TTC549 (cell line): ENCODE results near the gene FHIT.
"Not testable (repeated sequence)": the region's sequence is repeated elsewhere in the genome, so short reads cannot be mapped to it uniquely, and the experiment has no call there.

Experiments used
- FAIRE-seq: peaks from 2 replicates; lab custom pipeline; 2012; peaks lifted over from hg19 to GRCh38; lab: Jason Lieb, UNC

Gene FHIT

DNA sequence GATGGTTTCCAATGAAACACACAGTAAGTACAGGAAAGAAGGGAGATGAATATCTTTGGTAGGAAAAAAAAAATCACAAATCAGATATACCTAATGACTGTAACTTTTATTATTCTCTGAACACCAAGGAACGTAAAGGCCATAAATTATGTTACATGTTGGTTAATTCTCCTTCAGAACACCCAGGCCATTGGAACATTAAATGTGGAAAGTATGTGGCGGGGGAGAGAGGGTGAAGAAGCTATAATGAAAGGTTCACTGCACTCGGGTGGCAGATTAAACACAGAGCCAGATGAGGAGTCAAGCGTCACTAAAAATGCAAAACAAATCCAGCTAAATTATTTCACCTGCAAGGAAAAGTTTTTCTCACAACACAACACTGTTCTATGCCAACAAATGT lies 193.8 kb downstream of the FHIT start:
- no peak for FAIRE-seq

DNA sequence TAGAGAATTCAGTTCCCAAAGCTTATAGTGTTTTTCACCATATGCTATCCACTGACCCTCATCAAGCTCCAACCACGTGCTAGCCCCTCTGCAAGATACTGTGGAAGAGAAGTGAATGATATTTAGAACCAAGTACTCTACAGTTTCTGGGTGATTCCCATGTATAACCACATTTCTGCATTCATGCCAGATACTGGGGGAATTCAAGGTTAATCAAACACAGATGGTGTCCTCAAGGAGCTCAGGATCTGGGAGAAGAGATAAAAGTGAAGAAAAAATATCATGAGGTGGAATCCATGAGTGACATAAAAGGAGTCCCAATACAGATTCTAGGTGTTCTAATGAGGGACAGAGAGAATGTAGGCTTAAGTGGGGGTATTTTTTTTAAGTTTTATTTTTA lies 195.8 kb downstream of the FHIT start:
- no peak for FAIRE-seq

DNA sequence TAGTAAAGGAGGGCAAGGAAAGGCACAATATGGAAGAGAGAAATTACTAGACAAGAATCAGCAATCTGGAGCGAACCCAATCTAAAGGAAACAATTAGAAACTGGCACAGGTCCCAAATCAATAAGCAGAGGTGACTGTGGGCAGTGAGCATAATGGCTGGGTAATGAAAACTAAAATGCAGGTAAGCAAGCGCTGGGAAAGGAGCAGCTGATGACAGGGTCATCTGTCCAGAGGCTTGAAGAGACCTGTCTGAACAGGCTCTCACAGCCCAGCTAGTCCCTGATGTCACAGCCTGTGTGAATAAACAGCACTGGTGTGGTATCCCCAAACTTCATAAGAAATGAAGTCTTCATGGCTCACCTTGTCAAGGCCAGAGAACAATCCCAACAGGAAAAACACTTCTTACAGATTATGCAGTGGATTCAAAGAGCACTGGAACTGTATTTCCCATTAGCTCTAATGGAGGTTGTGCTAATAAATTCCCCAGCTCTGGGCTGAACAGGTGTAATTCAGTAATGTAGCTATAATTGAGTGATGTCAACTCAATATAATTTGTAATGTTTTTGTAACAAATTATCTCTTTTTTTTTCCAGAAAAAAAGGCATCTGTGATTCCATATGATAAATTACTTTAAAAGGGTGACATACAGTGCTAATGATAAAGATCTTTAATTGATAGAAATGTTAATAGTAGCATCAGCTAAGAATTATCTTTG lies 197.3 kb downstream of the FHIT start:
- no peak for FAIRE-seq

DNA sequence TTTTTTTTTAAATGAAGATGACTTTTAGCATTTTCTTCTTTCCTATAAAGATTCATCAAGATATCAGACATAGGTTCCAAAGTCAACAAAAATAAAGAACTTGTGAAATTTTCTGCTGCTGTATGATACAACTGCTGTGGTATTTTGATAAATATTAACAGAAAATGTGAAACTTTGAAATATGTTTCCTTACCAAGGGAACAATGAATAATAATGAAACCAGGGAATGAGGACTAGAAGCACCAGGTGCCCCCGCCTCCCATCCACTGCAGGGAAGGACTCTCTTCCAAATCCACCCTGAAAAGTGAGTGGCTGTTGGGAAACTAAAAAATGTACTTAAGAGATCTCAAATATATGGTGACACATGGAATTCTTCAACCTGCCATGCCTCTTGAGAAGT lies 198.4 kb downstream of the FHIT start:
- no peak for FAIRE-seq

DNA sequence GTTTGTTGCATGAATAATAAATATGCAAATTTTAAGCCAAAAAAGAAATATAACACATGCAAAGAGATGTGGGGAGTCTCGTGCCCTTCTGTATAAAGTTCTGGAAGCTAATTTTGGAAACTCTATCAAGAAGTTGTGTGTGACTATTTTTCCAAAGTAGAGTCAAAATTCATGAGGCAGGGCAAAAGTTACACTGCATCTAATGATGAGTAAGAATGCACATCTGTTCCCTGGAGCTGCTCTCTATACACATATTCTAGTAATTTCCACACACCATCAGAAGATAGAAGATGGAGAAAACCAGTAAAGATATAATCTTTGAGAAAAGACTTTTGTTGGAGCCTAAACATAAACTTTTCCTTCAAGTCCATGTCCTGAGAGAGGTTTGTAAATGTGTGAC lies 199.6 kb downstream of the FHIT start:
- no peak for FAIRE-seq

DNA sequence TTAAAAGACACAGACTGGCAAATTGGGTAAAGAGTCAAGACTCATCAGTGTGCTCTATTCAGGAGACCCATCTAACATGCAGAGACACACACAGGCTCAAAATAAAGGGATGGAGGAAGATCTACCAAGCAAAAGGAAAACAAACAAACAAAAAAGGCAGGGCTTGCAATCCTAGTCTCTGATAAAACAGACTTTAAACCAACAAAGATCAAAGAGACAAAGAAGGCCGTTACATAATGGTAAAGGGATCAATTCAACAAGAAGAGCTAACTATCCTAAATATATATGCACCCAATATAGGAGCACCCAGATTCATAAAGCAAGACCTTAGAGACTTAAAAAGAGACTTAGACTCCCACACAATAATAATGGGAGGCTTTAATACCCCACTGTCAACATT lies 206.1 kb downstream of the FHIT start:
- FAIRE-seq, result not testable (repeated sequence)

DNA sequence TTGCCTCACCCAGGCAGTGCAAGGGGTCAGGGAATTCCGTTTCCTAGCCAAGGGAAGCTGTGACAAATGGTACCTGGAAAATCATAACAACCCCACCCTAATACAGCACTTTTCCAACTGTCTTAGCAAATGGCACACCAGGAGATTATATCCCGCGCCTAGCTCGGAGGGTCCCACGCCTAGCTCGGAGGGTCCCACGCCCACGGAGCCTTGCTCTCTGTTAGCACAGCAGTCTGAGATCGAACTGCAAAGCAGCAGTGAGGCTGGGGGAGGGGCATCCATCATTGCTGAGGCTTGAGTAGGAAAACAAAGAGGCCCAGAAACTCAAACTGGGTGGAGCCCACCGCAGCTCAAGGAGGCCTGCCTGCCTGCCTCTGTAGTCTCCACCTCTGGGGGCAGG lies 208.1 kb downstream of the FHIT start:
- FAIRE-seq, result no peak

DNA sequence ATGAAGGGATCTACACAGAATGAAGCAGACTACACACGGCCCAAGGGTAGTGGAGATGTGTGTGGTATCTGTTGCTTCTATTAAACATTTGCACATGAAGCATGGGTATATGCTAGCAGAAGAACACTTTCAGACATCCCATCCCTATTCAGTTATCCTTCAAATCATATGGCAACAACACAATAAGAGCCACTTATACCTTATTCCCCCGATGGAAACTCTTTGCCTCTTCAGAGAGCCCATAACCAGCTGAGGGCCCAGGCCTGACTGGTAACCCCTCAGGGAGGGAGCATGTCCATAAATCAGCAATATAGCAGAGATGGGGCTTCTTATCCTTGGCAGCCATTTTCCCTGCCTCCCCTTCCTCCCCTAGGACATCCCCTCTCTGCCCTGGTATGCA lies 210.6 kb downstream of the FHIT start:
- no peak for FAIRE-seq

DNA sequence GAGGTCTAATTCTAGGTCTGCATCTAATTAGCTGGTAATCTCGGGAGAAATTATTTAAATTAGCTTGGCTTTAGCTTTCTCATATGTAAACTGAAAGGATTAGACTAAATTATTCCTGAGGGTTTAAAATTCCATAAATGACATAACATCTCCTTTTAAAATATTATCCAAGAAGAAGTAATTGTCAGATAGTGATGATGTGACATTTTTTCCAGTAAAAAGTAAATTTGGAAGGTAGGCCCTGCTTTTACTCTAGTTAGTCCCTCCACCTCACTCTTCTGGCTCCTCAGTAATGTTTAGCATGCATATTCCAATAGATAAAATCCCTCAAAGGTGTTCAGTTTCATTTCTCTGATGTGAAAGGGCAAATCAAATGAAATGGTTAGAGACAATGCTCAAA lies 215.7 kb downstream of the FHIT start:
- FAIRE-seq, result no peak

DNA sequence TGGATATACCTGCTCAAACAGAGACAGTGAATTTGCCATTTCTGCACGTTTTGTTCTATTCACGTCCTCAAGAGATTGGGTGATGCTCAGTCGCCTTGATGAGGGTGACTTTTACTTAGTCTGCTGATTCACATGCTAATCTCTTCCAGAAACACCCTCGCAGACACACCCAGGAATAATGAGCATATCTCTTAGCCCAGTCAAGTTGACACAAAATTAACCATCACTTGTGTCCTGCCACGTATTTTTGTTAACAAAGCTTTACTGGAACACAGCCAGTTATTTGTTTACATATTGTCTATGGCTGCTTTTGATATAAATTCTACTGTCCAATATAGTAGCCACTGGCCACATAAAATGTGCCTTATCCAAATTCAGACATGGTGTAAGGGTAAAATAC lies 218.3 kb downstream of the FHIT start:
- FAIRE-seq, result no peak

DNA sequence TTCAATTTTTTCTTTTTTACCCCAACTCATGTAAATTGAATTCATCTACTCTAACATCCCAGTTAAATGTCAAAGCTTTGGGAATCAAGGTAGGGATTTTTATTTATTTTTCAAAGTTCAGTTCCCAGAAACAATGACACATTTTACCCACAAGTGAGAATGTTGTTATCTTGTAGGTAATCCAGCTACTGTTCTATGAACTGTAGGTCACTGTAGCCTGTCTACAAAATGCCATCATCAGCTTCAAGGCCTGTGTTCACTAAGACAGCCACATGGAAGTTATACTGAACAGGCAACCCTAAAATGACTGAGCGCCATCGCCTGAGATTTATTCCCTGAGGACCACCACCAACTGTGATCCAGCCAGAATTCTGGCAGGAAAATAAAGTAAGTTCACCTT lies 219.7 kb downstream of the FHIT start:
- FAIRE-seq, result no peak

DNA sequence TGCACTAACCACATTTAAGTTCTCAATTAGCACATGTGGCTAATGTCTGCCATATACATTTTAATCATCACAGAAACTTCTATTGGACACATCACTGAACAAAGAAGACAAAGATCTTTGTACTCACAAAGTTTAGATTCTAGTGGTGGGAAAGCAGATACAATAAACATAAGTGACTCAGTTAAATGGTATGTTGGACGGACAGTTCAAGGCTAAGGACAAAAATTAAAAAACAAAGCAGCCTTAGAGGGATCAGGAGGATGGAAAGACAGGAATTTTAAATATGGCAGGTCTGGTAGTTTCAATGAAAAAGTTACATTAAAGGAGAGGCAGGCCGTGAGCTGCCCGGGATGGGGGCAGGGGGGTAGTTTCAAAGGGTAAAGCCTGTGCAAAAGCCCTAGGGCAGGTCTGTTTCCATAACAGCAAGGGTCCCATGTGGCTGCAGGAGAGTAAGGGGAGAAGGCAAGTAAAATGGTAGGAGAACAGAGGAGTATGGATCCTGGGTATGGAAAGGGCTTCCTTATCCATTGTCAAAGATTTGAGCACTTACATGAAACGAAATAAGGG lies 220.7 kb downstream of the FHIT start:
- no peak for FAIRE-seq

DNA sequence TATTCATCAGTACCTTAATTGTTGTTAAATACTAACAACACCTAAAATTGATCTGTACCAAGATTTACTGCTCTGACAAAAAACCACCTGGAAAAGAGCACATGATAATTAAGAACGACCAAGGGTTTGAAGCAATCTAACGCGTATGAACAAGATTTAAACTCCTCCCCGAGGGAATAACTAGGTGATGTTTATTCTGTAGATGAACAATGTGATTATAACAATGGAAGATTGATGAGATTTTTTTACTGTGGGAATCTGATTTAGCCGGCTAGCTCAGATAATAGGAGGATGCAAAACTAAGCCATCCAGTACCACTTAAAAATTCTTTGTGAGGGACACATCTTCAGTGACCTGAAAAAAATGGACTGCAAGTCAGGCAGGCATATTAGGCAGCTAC lies 222.1 kb downstream of the FHIT start:
- FAIRE-seq, result no peak

DNA sequence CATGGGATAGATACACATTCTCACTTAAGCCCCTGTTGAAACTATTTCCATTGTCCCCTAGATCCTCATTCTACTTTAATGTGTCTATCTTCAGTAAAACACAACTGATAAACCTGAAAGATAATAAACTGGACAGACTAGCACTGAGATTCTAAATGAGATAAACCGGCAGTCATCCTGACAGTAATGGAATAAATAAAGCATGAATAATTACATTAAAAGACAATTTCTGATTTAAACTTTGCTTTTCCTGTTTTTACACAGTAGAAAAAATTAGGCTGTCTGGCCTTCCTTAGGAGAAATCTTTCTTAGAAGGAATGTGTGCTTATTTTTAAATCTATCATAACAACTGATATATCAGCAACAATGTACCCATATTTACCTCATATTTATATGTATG lies 232.4 kb downstream of the FHIT start:
- no peak for FAIRE-seq

DNA sequence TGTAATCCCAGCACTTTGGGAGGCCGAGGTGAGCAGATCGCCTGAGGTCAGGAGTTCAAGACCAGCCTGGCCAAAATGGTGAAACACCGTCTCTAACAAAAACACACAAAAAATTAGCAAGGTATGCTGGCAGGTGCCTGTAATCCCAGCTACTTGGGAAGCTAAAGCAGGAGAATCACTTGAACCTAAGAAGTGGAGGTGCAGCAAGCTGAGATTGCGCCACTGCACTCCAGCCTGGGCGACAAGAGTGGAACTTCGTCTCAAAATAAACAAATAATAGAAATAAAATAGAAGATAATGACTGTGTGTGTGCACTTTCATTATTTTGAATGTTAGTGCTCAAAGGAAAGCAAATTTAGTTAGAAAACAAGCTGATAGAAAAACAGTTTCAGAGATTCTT lies 234.2 kb downstream of the FHIT start:
- not testable (repeated sequence) for FAIRE-seq

DNA sequence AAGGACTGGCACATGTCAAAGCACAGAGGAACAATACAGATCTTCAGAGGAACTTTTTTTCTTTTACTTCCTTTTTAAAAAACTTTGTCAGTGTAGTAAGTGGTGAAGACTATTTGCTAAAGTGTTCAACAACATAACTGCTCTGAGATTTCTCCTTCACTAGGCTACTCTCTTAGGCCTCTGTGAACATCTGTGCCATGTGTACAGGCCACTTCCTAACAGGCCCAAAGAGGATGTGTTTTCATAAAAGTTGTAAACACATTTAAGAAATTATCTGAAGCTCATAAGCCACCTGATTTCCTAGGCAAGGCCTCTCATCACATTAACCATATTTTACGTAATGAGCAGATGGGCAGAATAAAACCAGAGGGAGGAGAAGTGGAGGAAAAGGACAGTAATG lies 235.4 kb downstream of the FHIT start:
- no peak for FAIRE-seq

DNA sequence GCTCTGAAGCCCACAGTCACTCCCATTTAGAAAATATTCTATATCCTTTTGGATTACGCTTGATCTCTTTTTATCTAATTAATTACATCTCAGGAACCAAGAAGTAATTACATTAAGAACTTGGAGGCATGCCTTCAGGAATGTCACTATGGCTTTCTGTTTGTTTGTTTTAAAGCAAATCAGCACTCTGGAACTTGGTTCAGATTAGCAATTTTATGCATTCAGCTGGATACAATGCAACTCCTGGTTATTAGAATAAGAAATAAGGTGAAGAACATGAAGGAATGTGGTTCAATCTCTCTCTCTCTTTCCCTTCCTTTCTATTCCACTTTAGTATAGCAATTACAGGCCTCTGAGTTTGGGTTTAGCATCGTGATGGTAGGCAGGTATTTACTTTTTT lies 235.8 kb downstream of the FHIT start:
- FAIRE-seq, result no peak

DNA sequence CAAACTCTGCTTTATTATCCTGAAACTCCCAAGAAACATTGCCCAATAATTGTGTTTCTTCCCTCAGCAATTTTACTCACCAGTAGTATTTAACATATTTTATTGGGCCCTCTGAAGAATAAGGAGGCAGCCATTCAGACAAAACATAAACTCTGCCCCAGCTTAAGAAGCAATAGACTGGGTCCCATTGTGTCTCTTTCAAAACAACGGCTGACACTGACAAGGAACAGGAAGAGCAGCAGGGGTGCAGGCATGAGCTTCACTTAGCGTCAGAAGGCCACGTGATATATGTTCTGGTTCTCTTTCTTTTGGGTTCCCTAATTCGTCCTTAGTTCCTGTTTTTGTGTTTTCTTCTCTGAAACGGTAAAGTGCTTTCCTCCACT lies 242.3 kb downstream of the FHIT start:
- FAIRE-seq, result no peak

DNA sequence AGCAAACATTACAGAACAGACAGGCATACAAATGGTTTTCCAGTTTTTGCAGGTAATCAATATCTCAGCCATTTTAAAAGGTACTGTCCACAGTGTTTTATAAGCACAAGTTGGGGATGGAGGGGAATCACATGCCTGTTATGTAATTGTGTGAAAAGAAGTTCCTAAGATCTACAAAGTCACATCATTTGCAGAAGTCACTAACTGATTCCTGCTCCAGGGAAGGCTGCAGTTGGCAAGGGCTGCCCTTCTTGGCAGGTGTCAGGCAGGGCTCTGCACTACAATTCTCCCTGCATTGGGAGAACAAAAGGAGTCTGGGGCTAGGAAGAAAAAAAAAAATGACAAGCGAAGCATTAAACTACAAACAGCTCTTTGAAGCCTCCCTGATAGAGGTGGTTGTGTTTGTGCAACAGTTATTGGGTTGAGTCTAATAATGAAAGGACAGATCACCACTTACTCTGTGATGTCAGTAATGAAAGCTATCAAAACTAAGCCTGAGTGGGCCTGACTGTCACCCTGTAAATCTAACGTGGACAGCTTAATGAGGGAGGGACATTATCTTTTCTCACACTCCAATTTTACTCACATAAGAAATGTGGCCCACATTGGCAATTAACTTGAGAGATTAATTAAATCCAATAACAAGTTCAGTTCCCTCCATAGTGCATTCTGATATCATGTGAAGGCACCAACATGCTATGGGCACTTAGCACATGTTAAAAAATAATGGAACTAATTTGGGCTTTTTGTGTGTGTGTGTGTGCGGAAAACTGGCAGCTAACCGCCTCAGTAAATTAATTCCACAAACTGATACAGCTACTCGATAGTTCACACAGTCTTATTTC lies 242.9 kb downstream of the FHIT start:
- FAIRE-seq, result no peak

DNA sequence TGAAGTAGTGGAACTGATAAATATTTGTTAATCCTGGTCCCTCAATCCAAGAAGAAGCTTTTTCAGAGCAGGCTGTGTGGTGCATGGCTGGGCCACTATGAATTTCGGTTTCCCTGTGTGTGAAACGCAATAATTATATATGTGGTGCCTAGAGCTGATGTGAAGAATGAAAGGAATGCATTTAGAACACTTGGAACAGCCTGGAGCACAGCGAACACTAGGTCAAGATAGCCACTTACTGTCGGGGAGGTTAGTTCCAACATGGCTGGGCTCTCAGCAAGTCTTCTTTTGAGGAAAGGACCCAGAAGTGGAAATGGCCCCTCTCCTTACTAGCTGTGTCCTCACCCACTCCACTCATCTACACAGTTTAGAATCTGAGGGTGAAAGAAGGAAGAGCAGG lies 245.7 kb downstream of the FHIT start:
- no peak for FAIRE-seq

DNA sequence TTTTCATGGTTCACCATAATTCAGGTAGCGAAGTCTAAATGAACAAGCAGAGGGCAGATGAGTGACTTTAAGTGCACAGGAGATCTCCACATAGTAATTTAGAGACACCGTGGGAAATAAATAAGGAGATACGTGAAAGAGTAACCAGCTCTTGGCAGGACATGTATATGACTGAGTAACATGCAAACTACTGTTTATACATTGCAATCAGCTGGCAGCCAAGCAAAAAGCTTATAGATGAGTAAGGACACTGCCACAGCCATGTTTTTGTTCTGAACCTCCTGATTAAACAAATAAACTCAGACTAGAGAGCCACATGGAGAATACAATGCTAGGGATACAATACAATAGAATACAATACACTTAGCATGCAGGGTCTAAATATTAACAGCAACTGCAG lies 252.4 kb downstream of the FHIT start:
- no peak for FAIRE-seq

DNA sequence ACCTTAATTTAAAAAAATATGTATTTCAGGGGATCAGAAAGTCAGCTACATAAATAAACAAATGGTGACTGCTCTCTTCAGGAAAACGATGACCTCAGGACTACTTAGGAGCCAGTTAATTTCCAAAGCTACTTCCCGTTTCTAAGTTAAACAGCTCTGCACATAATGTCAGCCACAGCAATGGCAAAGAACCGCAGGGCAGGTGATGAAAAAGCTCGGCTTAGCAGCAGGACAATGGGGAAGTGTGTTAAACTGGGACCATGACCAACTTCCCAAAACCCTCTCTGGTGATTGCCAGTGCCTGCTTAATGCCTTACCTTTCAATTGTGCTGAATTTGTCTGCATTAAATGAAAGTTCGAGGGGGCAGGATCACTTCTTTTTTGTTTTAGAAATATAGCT lies 258.9 kb downstream of the FHIT start:
- no peak for FAIRE-seq

DNA sequence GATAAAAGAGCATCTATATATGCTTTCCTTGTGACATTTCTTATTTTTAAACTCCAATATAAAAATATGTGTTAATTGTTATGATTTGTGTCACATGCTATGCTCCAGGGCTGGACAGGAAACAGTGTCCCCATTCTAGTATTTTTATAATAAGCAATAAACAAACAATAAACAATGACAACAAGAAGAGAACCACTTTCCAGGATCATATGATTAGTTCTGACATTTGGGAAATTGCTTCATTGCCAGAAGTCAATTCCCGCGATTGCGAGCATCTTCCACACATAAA lies 260.9 kb downstream of the FHIT start:
- FAIRE-seq, result no peak
